ENCODE measurements around the gene DLGAP4.

DNA sequence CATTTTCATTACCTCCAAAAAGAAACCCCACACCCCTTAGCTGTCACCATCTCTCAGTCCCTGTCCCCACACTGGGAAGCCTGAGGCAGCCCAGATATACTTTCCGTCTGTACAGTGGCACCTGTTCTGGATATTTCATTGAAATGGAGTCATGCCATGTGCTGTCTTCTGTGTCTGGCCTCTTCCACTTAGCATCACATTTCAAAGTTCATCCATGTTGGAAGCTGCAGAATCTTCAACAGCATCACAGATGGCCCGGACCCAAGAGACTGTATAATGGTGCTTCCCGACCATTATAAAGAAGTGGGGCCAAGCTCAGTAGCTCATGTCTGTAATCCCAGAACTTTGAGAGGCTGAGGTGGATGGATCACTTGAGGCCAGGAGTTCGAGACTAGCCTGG, 58.4 kb downstream of the DLGAP4 start:
- TF ChIP-seq, protein P1, sequence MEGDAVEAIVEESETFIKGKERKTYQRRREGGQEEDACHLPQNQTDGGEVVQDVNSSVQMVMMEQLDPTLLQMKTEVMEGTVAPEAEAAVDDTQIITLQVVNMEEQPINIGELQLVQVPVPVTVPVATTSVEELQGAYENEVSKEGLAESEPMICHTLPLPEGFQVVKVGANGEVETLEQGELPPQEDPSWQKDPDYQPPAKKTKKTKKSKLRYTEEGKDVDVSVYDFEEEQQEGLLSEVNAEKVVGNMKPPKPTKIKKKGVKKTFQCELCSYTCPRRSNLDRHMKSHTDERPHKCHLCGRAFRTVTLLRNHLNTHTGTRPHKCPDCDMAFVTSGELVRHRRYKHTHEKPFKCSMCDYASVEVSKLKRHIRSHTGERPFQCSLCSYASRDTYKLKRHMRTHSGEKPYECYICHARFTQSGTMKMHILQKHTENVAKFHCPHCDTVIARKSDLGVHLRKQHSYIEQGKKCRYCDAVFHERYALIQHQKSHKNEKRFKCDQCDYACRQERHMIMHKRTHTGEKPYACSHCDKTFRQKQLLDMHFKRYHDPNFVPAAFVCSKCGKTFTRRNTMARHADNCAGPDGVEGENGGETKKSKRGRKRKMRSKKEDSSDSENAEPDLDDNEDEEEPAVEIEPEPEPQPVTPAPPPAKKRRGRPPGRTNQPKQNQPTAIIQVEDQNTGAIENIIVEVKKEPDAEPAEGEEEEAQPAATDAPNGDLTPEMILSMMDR (IDR thresholded peaks at IDR 0.05 in 8 of 11, conservative IDR thresholded peaks at IDR 0.05 in 3 of 11) = no peak
- no peak for TF ChIP-seq POLR2AphosphoS5 (IDR thresholded peaks at IDR 0.05)
- TF ChIP-seq POLR2A (IDR thresholded peaks at IDR 0.05) = no peak
